Measurements from ENCODE around the gene KRT81.

Gene KRT81

GRCh38 chr12:52327830-52328500 is 36.6 kb upstream of the KRT81 start:
- H3K36me3 ChIP-seq (ENCODE audit: insufficient read depth, low read length) = no peaks in the 10 kb centered on the region
- peaks cover 3% of the 10 kb centered on the region for H3K27me3 ChIP-seq (ENCODE audit: insufficient read depth, low read length)
- no peaks in the 10 kb centered on the region for H3K79me2 ChIP-seq (ENCODE audit: control insufficient read depth, insufficient read depth, low read length, unreplicated experiment)
- H3K27ac ChIP-seq (ENCODE audit: low read depth, low read length) = no peak overlapping the region
- peaks cover 4% of the 10 kb centered on the region for H3K4me1 ChIP-seq (ENCODE audit: control insufficient read depth, insufficient read depth, low read length, unreplicated experiment)
- no peak overlapping the region for H2AFZ ChIP-seq (ENCODE audit: low read length, unreplicated experiment)
- no peak overlapping the region for H3K4me3 ChIP-seq (ENCODE audit: low read depth, low read length)

- peaks cover 4% of the 10 kb centered on the region for H3K4me1 ChIP-seq (ENCODE audit: control insufficient read depth, insufficient read depth, low read length, unreplicated experiment)
- no peak overlapping the region for H3K4me3 ChIP-seq (ENCODE audit: low read depth, low read length)
- H3K79me2 ChIP-seq (ENCODE audit: control insufficient read depth, insufficient read depth, low read length, unreplicated experiment) = no peaks in the 10 kb centered on the region
- no peaks in the 10 kb centered on the region for H3K36me3 ChIP-seq (ENCODE audit: insufficient read depth, low read length)
- no peak overlapping the region for H3K27ac ChIP-seq (ENCODE audit: low read depth, low read length)
- peaks cover 8% of the 10 kb centered on the region for H3K27me3 ChIP-seq (ENCODE audit: insufficient read depth, low read length)
- H2AFZ ChIP-seq (ENCODE audit: low read length, unreplicated experiment) = no peak overlapping the region
These were observed 35.9 kb upstream of the KRT81 start for GRCh38 chr12:52327052-52327829.

- Histone ChIP-seq H3K79me2 (ENCODE audit: control insufficient read depth, insufficient read depth, low read length, unreplicated experiment) (no peaks in the 10 kb centered on the region), H3K27ac (ENCODE audit: low read depth, low read length) (no peak overlapping the region), H3K4me1 (ENCODE audit: control insufficient read depth, insufficient read depth, low read length, unreplicated experiment) (peaks cover 4% of the 10 kb centered on the region), H2AFZ (ENCODE audit: low read length, unreplicated experiment) (no peak overlapping the region), H3K36me3 (ENCODE audit: insufficient read depth, low read length) (no peaks in the 10 kb centered on the region), H3K27me3 (ENCODE audit: insufficient read depth, low read length) (peaks cover 25% of the 10 kb centered on the region), H3K4me3 (ENCODE audit: low read depth, low read length) (no peak overlapping the region)
These were observed 32.8 kb upstream of the KRT81 start for GRCh38 chr12:52324153-52324444.

- H3K4me1 ChIP-seq (ENCODE audit: control insufficient read depth, insufficient read depth, low read length, unreplicated experiment) = peaks cover 4% of the 10 kb centered on the region
- H3K36me3 ChIP-seq (ENCODE audit: insufficient read depth, low read length) = no peaks in the 10 kb centered on the region
- no peak overlapping the region for H2AFZ ChIP-seq (ENCODE audit: low read length, unreplicated experiment)
- no peak overlapping the region for H3K4me3 ChIP-seq (ENCODE audit: low read depth, low read length)
- H3K27ac ChIP-seq (ENCODE audit: low read depth, low read length) = no peak overlapping the region
- H3K79me2 ChIP-seq (ENCODE audit: control insufficient read depth, insufficient read depth, low read length, unreplicated experiment) = no peaks in the 10 kb centered on the region
- H3K27me3 ChIP-seq (ENCODE audit: insufficient read depth, low read length) = peaks cover 25% of the 10 kb centered on the region
These were observed 32.2 kb upstream of the KRT81 start for GRCh38 chr12:52323416-52324152.

- H3K27ac ChIP-seq (ENCODE audit: low read depth, low read length) = no peak overlapping the region
- H3K4me1 ChIP-seq (ENCODE audit: control insufficient read depth, insufficient read depth, low read length, unreplicated experiment) = peaks cover 4% of the 10 kb centered on the region
- peaks cover 25% of the 10 kb centered on the region for H3K27me3 ChIP-seq (ENCODE audit: insufficient read depth, low read length)
- H3K79me2 ChIP-seq (ENCODE audit: control insufficient read depth, insufficient read depth, low read length, unreplicated experiment) = no peaks in the 10 kb centered on the region
- no peak overlapping the region for H2AFZ ChIP-seq (ENCODE audit: low read length, unreplicated experiment)
- no peak overlapping the region for H3K4me3 ChIP-seq (ENCODE audit: low read depth, low read length)
- no peaks in the 10 kb centered on the region for H3K36me3 ChIP-seq (ENCODE audit: insufficient read depth, low read length)
These were observed 31.7 kb upstream of the KRT81 start for GRCh38 chr12:52323001-52323400.

- no peaks in the 10 kb centered on the region for H3K79me2 ChIP-seq (ENCODE audit: control insufficient read depth, insufficient read depth, low read length, unreplicated experiment)
- H3K4me1 ChIP-seq (ENCODE audit: control insufficient read depth, insufficient read depth, low read length, unreplicated experiment) = peaks cover under 1% of the 10 kb centered on the region
- H3K4me3 ChIP-seq (ENCODE audit: low read depth, low read length) = no peak overlapping the region
- no peaks in the 10 kb centered on the region for H3K36me3 ChIP-seq (ENCODE audit: insufficient read depth, low read length)
- peaks cover 25% of the 10 kb centered on the region for H3K27me3 ChIP-seq (ENCODE audit: insufficient read depth, low read length)
- H2AFZ ChIP-seq (ENCODE audit: low read length, unreplicated experiment) = no peak overlapping the region
- H3K27ac ChIP-seq (ENCODE audit: low read depth, low read length) = no peak overlapping the region
These were observed 30.7 kb upstream of the KRT81 start for GRCh38 chr12:52322069-52322468.

- Histone ChIP-seq H3K79me2 (ENCODE audit: control insufficient read depth, insufficient read depth, low read length, unreplicated experiment) (no peaks in the 10 kb centered on the region), H3K4me3 (ENCODE audit: low read depth, low read length) (no peak overlapping the region), H3K36me3 (ENCODE audit: insufficient read depth, low read length) (no peaks in the 10 kb centered on the region), H2AFZ (ENCODE audit: low read length, unreplicated experiment) (no peak overlapping the region), H3K4me1 (ENCODE audit: control insufficient read depth, insufficient read depth, low read length, unreplicated experiment) (no peaks in the 10 kb centered on the region), H3K27me3 (ENCODE audit: insufficient read depth, low read length) (peaks cover 25% of the 10 kb centered on the region), H3K27ac (ENCODE audit: low read depth, low read length) (no peak overlapping the region)
These were observed 30.1 kb upstream of the KRT81 start for GRCh38 chr12:52321418-52321817.

- H3K36me3 ChIP-seq (ENCODE audit: insufficient read depth, low read length) = no peaks in the 10 kb centered on the region
- no peak within 1 kb of the TSS for H3K27ac ChIP-seq (ENCODE audit: low read depth, low read length)
- no peak within 1 kb of the TSS for H3K4me3 ChIP-seq (ENCODE audit: low read depth, low read length)
- H3K27me3 ChIP-seq (ENCODE audit: insufficient read depth, low read length) = peaks cover 25% of the 10 kb centered on the region
- H3K79me2 ChIP-seq (ENCODE audit: control insufficient read depth, insufficient read depth, low read length, unreplicated experiment) = no peaks in the 10 kb centered on the region
- no peaks in the 10 kb centered on the region for H3K4me1 ChIP-seq (ENCODE audit: control insufficient read depth, insufficient read depth, low read length, unreplicated experiment)
- no peak within 1 kb of the TSS for H2AFZ ChIP-seq (ENCODE audit: low read length, unreplicated experiment)
These were observed 29.6 kb upstream of the KRT81 start, which contains the start of gene KRT83 for GRCh38 chr12:52320784-52321400. Gene KRT83, minus strand, starts transcription at chr12:52321398. Its CDS starts 63 bp downstream, at chr12:52321335.

- peaks cover 27% of the 10 kb centered on the region for H3K27me3 ChIP-seq (ENCODE audit: insufficient read depth, low read length)
- no peak overlapping the region for H2AFZ ChIP-seq (ENCODE audit: low read length, unreplicated experiment)
- no peak overlapping the region for H3K27ac ChIP-seq (ENCODE audit: low read depth, low read length)
These were observed 27.8 kb upstream of the KRT81 start for GRCh38 chr12:52319097-52319496.

GRCh38 chr12:52318241-52318990 is 27.1 kb upstream of the KRT81 start:
- Histone ChIP-seq H3K4me1 (ENCODE audit: control insufficient read depth, insufficient read depth, low read length, unreplicated experiment) (no peaks in the 10 kb centered on the region), H3K27me3 (ENCODE audit: insufficient read depth, low read length) (peaks cover 28% of the 10 kb centered on the region), H3K27ac (ENCODE audit: low read depth, low read length) (no peak overlapping the region), H3K79me2 (ENCODE audit: control insufficient read depth, insufficient read depth, low read length, unreplicated experiment) (no peaks in the 10 kb centered on the region), H3K36me3 (ENCODE audit: insufficient read depth, low read length) (no peaks in the 10 kb centered on the region), H2AFZ (ENCODE audit: low read length, unreplicated experiment) (no peak overlapping the region), H3K4me3 (ENCODE audit: low read depth, low read length) (no peak overlapping the region)

More at GRCh38 chr12:52319097-52319496, 27.8 kb upstream of the KRT81 start:
- H3K79me2 ChIP-seq (ENCODE audit: control insufficient read depth, insufficient read depth, low read length, unreplicated experiment) = no peaks in the 10 kb centered on the region
- H3K36me3 ChIP-seq (ENCODE audit: insufficient read depth, low read length) = no peaks in the 10 kb centered on the region
- H3K4me1 ChIP-seq (ENCODE audit: control insufficient read depth, insufficient read depth, low read length, unreplicated experiment) = no peaks in the 10 kb centered on the region
- H3K4me3 ChIP-seq (ENCODE audit: low read depth, low read length) = no peak overlapping the region

All from ACC112 (cell line).